Mucosa of rectum (tissue), 2 donors: ENCODE results near the gene EEF2.
A peak's percentile ranks its signal among the peaks of the same experiment; 100 is the strongest.
"Not testable (repeated sequence)": the region's sequence is repeated elsewhere in the genome, so short reads cannot be mapped to it uniquely, and the experiment has no call there.

ENCODE experiments used
- H3K27ac ChIP-seq, 2 donors: one replicate each; pipeline ENCODE4 v1.7.0; 2013; ENCODE audit warnings: inconsistent platforms in 2 of 2, low read depth in 2 of 2, low read length in 2 of 2
- H3K27me3 ChIP-seq, 2 donors: one replicate each; pipeline ENCODE4 v1.7.0; 2013; ENCODE audit warnings: low read length in 2 of 2; ENCODE audit not compliant: control insufficient read depth in 2 of 2, insufficient read depth in 2 of 2
- H3K36me3 ChIP-seq, 2 donors: one replicate each; pipeline ENCODE4 v1.7.0; 2013; ENCODE audit warnings: low read length in 2 of 2; ENCODE audit not compliant: control insufficient read depth in 2 of 2, insufficient read depth in 2 of 2
- H3K4me1 ChIP-seq, 2 donors: one replicate each; pipeline ENCODE4 v1.7.0; 2013; ENCODE audit warnings: low read length in 2 of 2, mild to moderate bottlenecking in 1 of 2; ENCODE audit not compliant: control insufficient read depth in 2 of 2, insufficient read depth in 2 of 2
- H3K4me3 ChIP-seq, 2 donors: one replicate each; pipeline ENCODE4 v1.7.0; 2013; ENCODE audit warnings: low read length in 2 of 2
- H3K9ac ChIP-seq, 2 donors: one replicate each; pipeline ENCODE4 v1.7.0; 2013; ENCODE audit warnings: low read length in 2 of 2, low read depth in 1 of 2, mild to moderate bottlenecking in 1 of 2
- H3K9me3 ChIP-seq, 2 donors: one replicate each; pipeline ENCODE4 v1.7.0; 2013; ENCODE audit warnings: low read length in 2 of 2; ENCODE audit not compliant: control insufficient read depth in 2 of 2
- donor health status: healthy.
- donor health status: Normal muscosa, but diverticular disease.

Gene EEF2

DNA sequence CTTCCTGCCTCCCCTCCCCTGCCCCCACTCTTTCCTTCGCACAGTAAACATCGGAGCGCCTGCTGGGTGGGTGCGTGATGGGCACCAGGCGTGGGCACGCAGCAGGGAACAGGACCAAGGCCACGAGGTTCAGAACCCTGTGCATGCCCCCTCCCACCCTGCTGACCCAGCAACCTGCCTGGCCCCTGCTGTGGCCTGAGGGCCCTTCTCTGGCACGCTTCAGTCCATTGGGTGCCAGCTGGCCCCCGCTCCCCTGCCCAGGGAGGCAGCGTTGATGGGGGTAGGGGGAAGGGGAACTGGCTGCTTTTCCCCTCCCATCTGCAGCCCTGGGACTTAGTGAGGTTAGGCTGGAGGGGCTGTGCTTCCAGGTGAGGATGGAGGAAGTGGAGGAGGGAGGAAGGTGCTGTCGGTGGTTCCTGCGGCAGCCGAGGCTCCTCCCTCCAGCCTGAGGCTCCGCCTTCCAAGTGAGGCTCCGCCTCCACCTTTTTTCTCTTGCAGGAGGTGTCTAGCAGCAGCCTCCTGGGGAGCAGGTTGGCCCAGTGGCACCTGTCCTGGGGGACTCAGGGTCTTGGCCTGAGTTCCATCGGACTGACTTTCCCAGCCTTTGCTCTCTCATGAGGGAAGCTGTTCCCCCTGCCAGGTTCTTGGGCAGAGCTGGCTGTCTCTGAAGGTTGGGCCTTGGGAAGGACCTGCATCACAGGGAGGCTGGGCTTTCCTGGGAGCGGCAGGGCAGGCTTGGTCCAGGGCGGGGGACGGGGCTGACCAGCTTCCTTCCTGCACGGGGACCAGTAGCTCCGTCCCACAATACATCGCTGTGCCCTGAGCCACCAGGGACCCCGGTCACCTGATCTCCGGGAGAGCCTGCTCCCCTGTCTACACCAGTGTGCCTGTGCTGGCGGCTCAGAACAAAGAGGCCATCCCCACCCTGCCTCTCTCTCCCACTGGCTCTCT lies 29.6 kb upstream of the EEF2 start:
- H3K27me3 ChIP-seq = no peaks in the 10 kb centered on the region
- no peaks in the 10 kb centered on the region for H3K9me3 ChIP-seq
- H3K4me3 ChIP-seq = no peak overlapping the region
- H3K9ac ChIP-seq = no peak overlapping the region
- peaks cover 0 to 28% of the 10 kb centered on the region in 2 donors for H3K36me3 ChIP-seq
- H3K4me1 ChIP-seq = peaks cover 7 to 15% of the 10 kb centered on the region in 2 donors
- peak overlapping the region in 1 of 2 donors; percentile 16 for H3K27ac ChIP-seq

DNA sequence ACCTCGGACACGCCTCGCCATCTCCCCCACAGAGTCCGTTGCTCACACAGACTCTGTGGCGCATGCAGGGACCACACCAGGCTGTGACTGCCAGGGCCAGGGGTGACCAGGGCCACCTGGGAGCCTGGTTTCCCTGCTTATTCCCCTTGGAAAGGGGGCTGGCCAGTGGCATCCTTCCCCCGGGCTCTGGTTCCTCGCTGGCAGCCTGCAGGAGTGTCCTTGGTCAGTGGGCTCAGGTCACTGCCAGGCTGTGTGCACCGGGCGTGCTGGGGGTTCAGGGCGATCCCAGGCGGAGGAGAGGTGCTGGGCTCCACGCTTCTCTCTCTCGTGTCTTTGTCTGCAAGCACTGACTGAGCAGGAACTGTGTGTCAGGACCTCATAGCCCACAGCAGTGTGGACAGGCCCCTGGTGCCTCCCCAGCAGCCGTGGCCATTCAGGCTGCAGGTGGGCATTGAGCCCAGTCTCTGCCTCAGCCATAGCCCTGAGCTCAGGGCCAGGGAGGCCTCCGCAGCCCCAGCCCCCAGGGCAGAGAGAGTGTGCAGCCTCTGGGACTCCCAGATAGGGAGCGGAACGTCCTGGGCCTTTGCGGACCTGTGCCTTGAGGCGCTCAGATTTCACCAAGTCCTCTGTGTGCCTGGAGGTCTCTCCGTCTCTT lies 28.8 kb upstream of the EEF2 start:
- Histone ChIP-seq H3K9me3 (no peaks in the 10 kb centered on the region), H3K27ac (no peak overlapping the region), H3K9ac (no peak overlapping the region), H3K36me3 (peaks cover 0 to 28% of the 10 kb centered on the region in 2 donors), H3K27me3 (no peaks in the 10 kb centered on the region), H3K4me3 (no peak overlapping the region), H3K4me1 (peaks cover 10 to 19% of the 10 kb centered on the region in 2 donors)

DNA sequence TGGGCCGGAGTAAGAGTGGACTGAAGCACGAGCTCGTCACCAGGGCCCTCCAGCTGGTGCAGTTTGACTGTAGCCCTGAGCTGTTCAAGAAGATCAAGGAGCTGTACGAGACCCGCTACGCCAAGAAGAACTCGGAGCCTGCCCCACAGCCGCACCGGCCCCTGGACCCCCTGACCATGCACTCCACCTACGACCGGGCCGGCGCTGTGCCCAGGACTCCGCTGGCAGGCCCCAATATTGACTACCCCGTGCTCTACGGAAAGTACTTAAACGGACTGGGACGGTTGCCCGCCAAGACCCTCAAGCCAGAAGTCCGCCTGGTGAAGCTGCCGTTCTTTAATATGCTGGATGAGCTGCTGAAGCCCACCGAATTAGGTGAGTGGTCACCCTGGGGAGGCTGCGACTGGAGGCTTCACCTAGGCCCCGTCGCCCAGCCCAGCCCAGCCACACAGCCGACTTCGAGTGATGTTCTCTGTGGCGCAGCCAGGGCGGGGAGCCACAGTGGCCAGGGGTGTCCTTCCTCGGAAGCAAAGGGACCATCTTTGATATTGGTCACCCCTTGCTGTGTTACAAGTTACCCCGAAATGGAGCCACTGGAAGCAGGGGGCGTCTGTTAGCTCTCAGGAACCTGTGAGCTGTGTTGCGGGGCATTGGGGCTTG lies 27.8 kb upstream of the EEF2 start:
- Histone ChIP-seq H3K9ac (no peak overlapping the region), H3K9me3 (no peaks in the 10 kb centered on the region), H3K27ac (no peak overlapping the region), H3K27me3 (no peaks in the 10 kb centered on the region), H3K36me3 (peaks cover 0 to 26% of the 10 kb centered on the region in 2 donors), H3K4me3 (no peak overlapping the region), H3K4me1 (peaks cover 20 to 28% of the 10 kb centered on the region in 2 donors)

DNA sequence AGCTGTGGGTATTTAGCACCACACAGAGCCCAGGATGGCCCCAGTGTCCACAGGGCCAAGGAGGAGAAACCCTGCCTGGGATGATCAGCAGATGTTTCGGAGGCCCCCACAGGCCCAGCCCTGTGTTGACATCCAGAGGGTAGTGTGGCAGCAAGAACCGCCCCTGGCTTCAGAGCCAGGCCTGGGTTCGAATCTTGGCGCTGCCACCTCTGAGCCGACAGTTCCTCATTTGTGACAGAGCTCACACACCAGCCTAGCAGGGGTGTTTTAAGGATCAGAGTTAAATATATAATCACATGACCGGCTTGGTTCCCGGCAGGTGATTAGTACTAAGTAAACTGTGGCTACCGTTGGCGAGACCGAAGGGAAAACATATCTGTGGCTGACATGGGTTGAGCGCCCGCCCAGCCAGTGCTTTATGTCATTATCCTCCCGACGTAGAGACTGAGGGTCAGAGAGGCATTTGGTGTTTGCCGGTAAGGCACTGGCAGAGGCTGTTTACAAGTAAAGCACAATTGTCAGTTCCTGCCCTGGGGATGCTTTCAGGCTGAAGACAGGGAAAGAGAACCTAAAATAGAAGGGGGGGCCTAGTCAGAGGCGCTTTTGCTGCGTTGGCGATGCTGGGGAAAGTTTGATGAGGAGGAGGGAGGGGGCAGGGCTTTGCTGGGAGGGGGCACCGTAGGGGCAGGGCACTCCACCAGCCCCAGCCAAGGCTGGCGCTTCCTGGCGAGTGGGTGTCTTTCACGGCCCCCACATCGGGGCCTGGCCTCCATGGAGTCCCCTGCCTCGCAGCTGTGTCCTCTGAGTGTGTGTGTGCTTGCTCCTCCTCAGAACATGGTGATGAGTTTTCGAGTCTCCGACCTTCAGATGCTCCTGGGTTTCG lies 27.1 kb upstream of the EEF2 start:
- Histone ChIP-seq H3K4me3 (no peak overlapping the region), H3K36me3 (peaks cover 0 to 26% of the 10 kb centered on the region in 2 donors), H3K4me1 (peaks cover 21 to 29% of the 10 kb centered on the region in 2 donors), H3K9ac (no peak overlapping the region), H3K27ac (no peak overlapping the region), H3K9me3 (no peaks in the 10 kb centered on the region), H3K27me3 (no peaks in the 10 kb centered on the region)

DNA sequence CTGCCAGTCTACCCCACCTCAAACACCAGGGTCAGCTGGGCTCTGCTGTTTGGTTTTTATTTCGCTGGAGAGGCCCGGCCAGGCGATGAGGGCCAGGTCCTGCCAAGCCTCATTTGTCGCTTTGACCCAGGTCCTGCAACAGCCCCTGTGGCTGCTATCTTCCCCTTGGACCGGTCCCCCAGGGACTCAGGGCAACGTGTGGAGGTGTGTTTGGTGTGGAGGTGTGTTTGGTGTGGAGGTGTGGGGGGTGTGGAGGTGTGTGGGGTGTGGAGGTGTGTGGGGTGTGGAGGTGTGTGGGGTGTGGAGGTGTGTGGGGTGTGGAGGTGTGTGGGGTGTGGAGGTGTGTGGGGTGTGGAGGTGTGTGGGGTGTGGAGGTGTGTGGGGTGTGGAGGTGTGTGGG lies 26.2 kb upstream of the EEF2 start:
- Histone ChIP-seq H3K4me1 (peaks cover 24 to 33% of the 10 kb centered on the region in 2 donors), H3K36me3 (peaks cover 0 to 26% of the 10 kb centered on the region in 2 donors)
- H3K9me3 ChIP-seq, H3K27me3 ChIP-seq, H3K4me3 ChIP-seq, H3K9ac ChIP-seq, H3K27ac ChIP-seq: not testable (repeated sequence)

DNA sequence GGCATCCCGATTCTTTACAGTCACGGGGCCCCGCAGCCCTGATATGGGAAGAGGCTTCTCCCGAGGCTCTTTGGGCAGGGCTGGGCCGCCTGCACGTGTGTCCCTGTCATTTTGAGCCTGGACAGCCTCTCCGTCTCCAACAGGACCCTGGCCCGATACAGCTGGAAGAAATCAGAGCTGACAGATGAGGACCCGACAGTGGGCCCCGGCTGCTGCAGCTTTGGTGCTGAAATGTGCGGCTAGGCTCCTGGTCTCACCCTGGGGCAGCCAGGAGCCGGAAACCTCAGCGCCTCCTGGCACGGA lies 25.5 kb upstream of the EEF2 start:
- H3K4me1 ChIP-seq = peaks cover 24 to 33% of the 10 kb centered on the region in 2 donors
- peaks cover 0 to 24% of the 10 kb centered on the region in 2 donors for H3K36me3 ChIP-seq
- no peak overlapping the region for H3K9ac ChIP-seq
- no peaks in the 10 kb centered on the region for H3K9me3 ChIP-seq
- H3K27me3 ChIP-seq = no peaks in the 10 kb centered on the region
- H3K4me3 ChIP-seq = no peak overlapping the region
- peak overlapping the region in 1 of 2 donors; percentile 4 for H3K27ac ChIP-seq

DNA sequence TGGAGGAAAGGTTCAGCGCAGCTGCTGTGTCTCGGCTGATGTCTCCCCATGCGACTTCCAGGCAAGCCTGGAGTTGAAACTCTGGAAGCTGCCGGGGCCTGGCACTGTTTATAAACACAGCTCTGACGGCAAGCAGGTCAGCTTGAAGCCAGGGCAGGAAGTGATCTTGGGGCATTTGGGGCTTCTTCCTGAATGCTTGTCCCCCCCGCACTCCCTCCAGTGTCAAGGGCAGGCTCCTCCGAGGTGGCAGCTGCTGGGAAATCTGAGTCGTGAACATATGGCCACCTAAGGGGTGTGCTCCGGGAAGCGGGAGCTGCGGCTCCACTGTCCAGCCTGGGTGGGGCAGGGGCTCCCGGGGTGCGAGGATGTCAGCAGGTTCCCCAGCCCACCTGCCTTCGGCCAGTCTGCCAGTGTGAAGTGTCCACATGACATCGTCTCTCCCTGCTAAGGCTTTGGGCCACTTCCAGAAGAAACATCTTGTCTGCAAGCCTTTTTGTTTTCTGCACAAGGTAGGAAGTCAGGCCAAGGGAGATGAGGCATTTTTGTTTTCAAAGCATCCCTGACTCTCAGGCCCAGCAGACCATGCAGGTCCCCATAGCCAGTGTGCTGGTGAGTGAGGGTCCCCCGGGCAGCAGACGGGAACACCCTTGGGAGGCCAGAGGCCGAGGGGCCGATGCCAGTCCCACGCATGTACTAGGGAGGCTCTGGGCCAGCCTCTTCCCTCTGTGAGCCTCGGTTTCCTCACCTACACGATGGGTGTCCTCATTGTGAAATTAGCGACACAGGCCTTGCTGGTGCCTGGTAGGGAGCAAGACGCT lies 24.9 kb upstream of the EEF2 start:
- Histone ChIP-seq H3K27me3 (no peaks in the 10 kb centered on the region), H3K27ac (peak overlapping the region in 1 of 2 donors; percentile 43), H3K4me1 (peaks cover 24 to 33% of the 10 kb centered on the region in 2 donors), H3K9ac (no peak overlapping the region), H3K9me3 (no peaks in the 10 kb centered on the region), H3K36me3 (peaks cover 0 to 22% of the 10 kb centered on the region in 2 donors), H3K4me3 (no peak overlapping the region)

DNA sequence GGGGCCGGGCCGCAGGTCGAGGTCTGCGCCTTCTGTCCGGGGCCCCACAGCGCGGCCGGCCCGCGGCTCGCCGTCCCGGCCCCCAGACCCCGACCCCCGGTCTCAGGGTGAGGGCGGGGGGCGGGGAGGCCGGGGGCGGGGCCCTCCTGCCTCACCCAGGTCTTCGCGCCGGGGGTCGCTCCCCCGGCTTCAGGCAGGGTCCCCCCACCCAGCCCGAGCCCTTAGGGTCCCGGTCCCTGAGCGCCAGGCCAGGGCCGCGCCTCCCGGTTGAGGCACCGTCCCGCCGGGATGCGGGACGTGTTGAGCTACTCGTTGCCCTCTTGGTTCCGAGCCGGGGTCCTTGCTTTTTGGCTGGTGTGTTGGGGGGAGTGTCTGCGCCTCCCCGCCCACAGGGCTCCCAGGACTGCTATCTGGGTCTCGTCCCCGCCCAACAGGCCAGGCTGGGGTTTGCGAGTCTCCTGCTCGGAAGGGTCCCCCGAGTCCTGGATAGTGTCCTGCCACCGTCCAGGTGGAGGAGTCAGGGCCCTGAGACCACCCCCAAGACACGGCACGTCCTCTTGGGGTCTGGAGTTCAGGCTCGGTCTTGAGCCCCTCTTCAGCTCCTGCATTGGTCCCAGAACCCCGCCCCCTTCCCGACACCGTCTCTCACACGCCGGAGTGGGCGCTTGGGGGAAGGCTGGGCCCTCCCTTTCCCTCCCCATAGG lies 22.7 kb upstream of the EEF2 start:
- peak overlapping the region; percentile 65 to 79 for H3K9ac ChIP-seq
- H3K4me3 ChIP-seq = peak overlapping the region; percentile 82 to 86
- H3K36me3 ChIP-seq = peaks cover 0 to 3% of the 10 kb centered on the region in 2 donors
- no peaks in the 10 kb centered on the region for H3K9me3 ChIP-seq
- no peaks in the 10 kb centered on the region for H3K27me3 ChIP-seq
- H3K27ac ChIP-seq = peak overlapping the region; percentile 55 to 63
- peaks cover 24 to 30% of the 10 kb centered on the region in 2 donors for H3K4me1 ChIP-seq
